Body of pancreas (tissue), 4 donors: ENCODE data around the gene SMYD4.

ENCODE experiments used
- POLR2A ChIP-seq, 3 donors: fragments of 450-650 bp; IDR thresholded peaks; one replicate each; pipeline ENCODE4 v1.6.1; 2016; ENCODE audit warnings: antibody characterized with exemption in 3 of 3, mild to moderate bottlenecking in 2 of 3
- TF ChIP-seq, protein P1 (sequence below), 7 experiments: fragments of 450-650 bp in 4 of 7; fragments of 200-600 bp in 3 of 7; sonication (generic) in 3 of 7; IDR thresholded peaks; one replicate each; pipeline ENCODE4 v1.5.1; 2016 to 2019; ENCODE audit warnings: antibody characterized with exemption in 7 of 7

DNA sequence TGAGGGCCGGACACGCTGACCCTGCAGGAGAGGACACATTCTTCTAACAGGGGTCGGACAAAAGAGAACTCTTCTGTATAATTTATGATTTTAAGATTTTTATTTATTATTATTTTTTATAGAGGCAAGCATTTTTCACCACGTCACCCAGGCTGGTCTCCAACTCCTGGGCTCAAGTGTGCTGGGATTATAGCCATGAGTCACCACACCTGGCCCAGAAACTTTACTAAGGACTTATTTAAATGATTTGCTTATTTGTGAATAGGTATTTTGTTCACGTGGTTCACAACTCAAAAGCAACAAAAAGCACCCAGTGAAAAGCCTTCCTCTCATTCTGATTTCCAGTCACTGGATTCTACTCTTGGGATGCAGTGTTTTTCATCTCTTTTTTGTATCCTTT, 70.2 kb downstream of the SMYD4 start:
- TF ChIP-seq, protein P1, sequence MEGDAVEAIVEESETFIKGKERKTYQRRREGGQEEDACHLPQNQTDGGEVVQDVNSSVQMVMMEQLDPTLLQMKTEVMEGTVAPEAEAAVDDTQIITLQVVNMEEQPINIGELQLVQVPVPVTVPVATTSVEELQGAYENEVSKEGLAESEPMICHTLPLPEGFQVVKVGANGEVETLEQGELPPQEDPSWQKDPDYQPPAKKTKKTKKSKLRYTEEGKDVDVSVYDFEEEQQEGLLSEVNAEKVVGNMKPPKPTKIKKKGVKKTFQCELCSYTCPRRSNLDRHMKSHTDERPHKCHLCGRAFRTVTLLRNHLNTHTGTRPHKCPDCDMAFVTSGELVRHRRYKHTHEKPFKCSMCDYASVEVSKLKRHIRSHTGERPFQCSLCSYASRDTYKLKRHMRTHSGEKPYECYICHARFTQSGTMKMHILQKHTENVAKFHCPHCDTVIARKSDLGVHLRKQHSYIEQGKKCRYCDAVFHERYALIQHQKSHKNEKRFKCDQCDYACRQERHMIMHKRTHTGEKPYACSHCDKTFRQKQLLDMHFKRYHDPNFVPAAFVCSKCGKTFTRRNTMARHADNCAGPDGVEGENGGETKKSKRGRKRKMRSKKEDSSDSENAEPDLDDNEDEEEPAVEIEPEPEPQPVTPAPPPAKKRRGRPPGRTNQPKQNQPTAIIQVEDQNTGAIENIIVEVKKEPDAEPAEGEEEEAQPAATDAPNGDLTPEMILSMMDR (IDR thresholded peaks at IDR 0.05) = no peak
- TF ChIP-seq POLR2A (IDR thresholded peaks at IDR 0.05) = no peak
